Stimulated activated CD8-positive, alpha-beta memory T cell treated with anti-CD3 and anti-CD28 coated beads, Interleukin-12 subunit alpha, Interleukin-12 subunit beta, amount 100 ng/mL, for 24 hours (primary cell): ENCODE measurements around the gene APOE.
"Not testable (repeated sequence)": the region's sequence is repeated elsewhere in the genome, so short reads cannot be mapped to it uniquely, and the experiment has no call there.

Experiments used
- DNase-seq: peaks from one replicate; pipeline ENCODE4 v3.0.0-alpha.2; 2020; ENCODE audit errors: extremely low read depth

Gene APOE

GRCh38 chr19:44905437-44906160, at the start of gene APOE:
Gene APOE, plus strand, starts transcription at chr19:44905796. Its CDS starts 829 bp downstream, at chr19:44906625.
- DNase-seq = no peak

GRCh38 chr19:44856421-44857083, 49.0 kb upstream of the APOE start:
- no peak for DNase-seq

GRCh38 chr19:44857837-44858236, 47.8 kb upstream of the APOE start:
- no peak for DNase-seq

GRCh38 chr19:44861576-44861975, 44.0 kb upstream of the APOE start:
- not testable (repeated sequence) for DNase-seq

- no peak for DNase-seq
Measured at GRCh38 chr19:44863990-44864389, 41.6 kb upstream of the APOE start.

GRCh38 chr19:44865196-44865767, 40.3 kb upstream of the APOE start:
- DNase-seq = no peak

- DNase-seq = no peak
Measured at GRCh38 chr19:44866664-44867063, 38.9 kb upstream of the APOE start.

- no peak for DNase-seq
Measured at GRCh38 chr19:44867578-44867977, 38.0 kb upstream of the APOE start.

- no peak for DNase-seq
Measured at GRCh38 chr19:44869733-44870470, 35.7 kb upstream of the APOE start.

GRCh38 chr19:44871809-44872208, 33.8 kb upstream of the APOE start:
- DNase-seq = no peak

GRCh38 chr19:44872661-44873060, 32.9 kb upstream of the APOE start:
- no peak for DNase-seq

- no peak for DNase-seq
Measured at GRCh38 chr19:44874317-44874716, 31.3 kb upstream of the APOE start.

- DNase-seq = no peak
Measured at GRCh38 chr19:44875666-44876451, 29.7 kb upstream of the APOE start.

- no peak for DNase-seq
Measured at GRCh38 chr19:44876930-44877535, 28.6 kb upstream of the APOE start.

- no peak for DNase-seq
Measured at GRCh38 chr19:44878120-44878865, 27.3 kb upstream of the APOE start.

- DNase-seq = no peak
Measured at GRCh38 chr19:44879309-44880065, 26.1 kb upstream of the APOE start.

GRCh38 chr19:44882063-44882462, 23.5 kb upstream of the APOE start:
- no peak for DNase-seq

GRCh38 chr19:44882619-44883397, 22.8 kb upstream of the APOE start:
- not testable (repeated sequence) for DNase-seq

- DNase-seq = no peak
Measured at GRCh38 chr19:44883922-44884321, 21.7 kb upstream of the APOE start.
